IMR-90 (cell line): ENCODE data around the gene MPP2. TPM values are rescaled to one million over a fixed set of nuclear protein-coding genes. Genes with fewer than 3 reads are reported as not detected.

Source experiments
- ATAC-seq: fragments of 200-7000 bp; cut with Tn5 transposase; 2 replicates; pipeline ENCODE4 v1.9.1; 2020; ENCODE audit warnings: low read depth, mild to moderate bottlenecking, moderate library complexity
- BruUV-seq: library from RNA; stranded (reverse); fragments of 400-500 nt; replicated peaks from 2 replicates; lab custom pipeline; 2021; lab: Mats Ljungman, UMichigan
- CTCF ChIA-PET: fragments of 300-600 bp; formaldehyde crosslinking; extraction: SDS; loops from one replicate; lab custom pipeline; 2021; ENCODE audit warnings: antibody characterized with exemption; lab: Yijun Ruan, JAX
- POLR2A ChIA-PET: fragments of 300-600 bp; sonication (Branson Sonifier 250); formaldehyde crosslinking; loops from one replicate; lab custom pipeline; 2022; ENCODE audit warnings: antibody characterized with exemption; ENCODE audit not compliant: unreplicated experiment; lab: Charles Lee
- DNase-seq: peaks from one replicate; pipeline ENCODE4 v3.0.0; 2013
- H2AFZ ChIP-seq: replicated peaks from 2 replicates; pipeline ENCODE3; 2013; ENCODE audit warnings: low read length, mild to moderate bottlenecking; ENCODE audit not compliant: poor library complexity
- H2AK5ac ChIP-seq: 2 replicates; pipeline ENCODE4 v1.6.1; 2013; ENCODE audit warnings: low read depth, low read length, inconsistent platforms
- H2AK9ac ChIP-seq: replicated peaks from 2 replicates; pipeline ENCODE3; 2013; ENCODE audit warnings: mild to moderate bottlenecking, low read depth, low read length, moderate library complexity; ENCODE audit not compliant: poor library complexity
- H2BK120ac ChIP-seq: 2 replicates; pipeline ENCODE4 v1.6.1; 2013; ENCODE audit warnings: low read depth, low read length, inconsistent platforms
- H2BK15ac ChIP-seq: 3 replicates; pipeline ENCODE4 v1.6.1; 2013; ENCODE audit warnings: low read depth, low read length, inconsistent platforms
- H2BK20ac ChIP-seq: 2 replicates; pipeline ENCODE4 v1.6.1; 2013; ENCODE audit warnings: low read depth, mild to moderate bottlenecking, inconsistent platforms, low read length, moderate library complexity
- H2BK5ac ChIP-seq: 2 replicates; pipeline ENCODE4 v1.6.1; 2013; ENCODE audit warnings: mild to moderate bottlenecking, low read depth, low read length, inconsistent platforms; ENCODE audit not compliant: poor library complexity, severe bottlenecking
- H3K14ac ChIP-seq: replicated peaks from 2 replicates; pipeline ENCODE4 v1.6.1; 2013; ENCODE audit warnings: low read depth, low read length, inconsistent platforms
- H3K18ac ChIP-seq: 2 replicates; pipeline ENCODE4 v1.6.1; 2013; ENCODE audit warnings: low read depth, low read length, control low read depth
- H3K23ac ChIP-seq: 2 replicates; pipeline ENCODE4 v1.6.1; 2013; ENCODE audit warnings: low read depth, low read length, inconsistent platforms
- H3K27ac ChIP-seq: 2 replicates; pipeline ENCODE4 v1.5.1; 2013; ENCODE audit warnings: mild to moderate bottlenecking, control low read depth, low read length; ENCODE audit not compliant: insufficient read depth
- H3K27me3 ChIP-seq: 2 replicates; pipeline ENCODE4 v1.6.1; 2013; ENCODE audit warnings: low read length; ENCODE audit not compliant: control insufficient read depth, insufficient read depth
- H3K36me3 ChIP-seq: 2 replicates; pipeline ENCODE4 v1.6.1; 2013; ENCODE audit warnings: low read length, mixed read lengths; ENCODE audit not compliant: control insufficient read depth, insufficient read depth
- H3K4ac ChIP-seq: 2 replicates; pipeline ENCODE4 v1.6.1; 2013; ENCODE audit warnings: low read depth, low read length, inconsistent platforms
- H3K4me1 ChIP-seq: 2 replicates; pipeline ENCODE4 v1.6.1; 2013; ENCODE audit warnings: low read length, mixed read lengths; ENCODE audit not compliant: control insufficient read depth, insufficient read depth
- H3K4me2 ChIP-seq: 2 replicates; pipeline ENCODE4 v1.6.1; 2013; ENCODE audit warnings: low read depth, mild to moderate bottlenecking, control low read depth, low read length, moderate library complexity
- H3K4me3 ChIP-seq: 2 replicates; pipeline ENCODE4 v1.5.1; 2013; ENCODE audit warnings: low read depth, mild to moderate bottlenecking, control low read depth, low read length, moderate library complexity; ENCODE audit not compliant: insufficient read depth
- H3K56ac ChIP-seq: 2 replicates; pipeline ENCODE4 v1.6.1; 2013; ENCODE audit warnings: low read length, inconsistent platforms; ENCODE audit not compliant: insufficient read depth; ENCODE audit errors: extremely low read depth
- H3K79me1 ChIP-seq, 2 experiments: 2 replicates each; pipeline ENCODE4 v1.6.1; 2013; ENCODE audit warnings: low read length in 2 of 2, inconsistent platforms in 1 of 2, low read depth in 1 of 2
- H3K9ac ChIP-seq: 2 replicates; pipeline ENCODE4 v1.6.1; 2013; ENCODE audit warnings: low read depth, low read length, control low read depth
- H3K9me1 ChIP-seq: 2 replicates; pipeline ENCODE4 v1.6.1; 2013; ENCODE audit warnings: low read length, inconsistent platforms; ENCODE audit not compliant: insufficient read depth
- H3K9me3 ChIP-seq: 2 replicates; pipeline ENCODE4 v1.6.1; 2013; ENCODE audit warnings: low read length; ENCODE audit not compliant: control insufficient read depth, insufficient read depth
- H4K20me1 ChIP-seq: 2 replicates; pipeline ENCODE4 v1.6.1; 2013; ENCODE audit warnings: low read length, inconsistent platforms; ENCODE audit not compliant: insufficient read depth
- H4K5ac ChIP-seq: 2 replicates; pipeline ENCODE4 v1.6.1; 2013; ENCODE audit warnings: mild to moderate bottlenecking, low read depth, low read length, control low read depth
- H4K8ac ChIP-seq, 2 experiments: 2 replicates each; pipeline ENCODE4 v1.6.1; 2013; ENCODE audit warnings: low read depth in 2 of 2, low read length in 2 of 2, control low read depth in 1 of 2, inconsistent platforms in 1 of 2
- H4K91ac ChIP-seq: 2 replicates; pipeline ENCODE4 v1.6.1; 2013; ENCODE audit warnings: low read depth, low read length, inconsistent platforms; ENCODE audit not compliant: insufficient read depth
- FOS ChIP-seq: fragments of 150-350 bp; IDR thresholded peaks from 2 replicates; pipeline ENCODE4 v1.6.1; 2016; ENCODE audit warnings: low read depth, low read length
- MAFK ChIP-seq: IDR thresholded peaks from 2 replicates; pipeline ENCODE4 v1.6.1; 2012; ENCODE audit warnings: low read depth, low read length, improper control_type of control experiment
- MXI1 ChIP-seq: IDR thresholded peaks from 2 replicates; pipeline ENCODE4 v1.6.1; 2012; ENCODE audit warnings: low read depth, mild to moderate bottlenecking, low read length, moderate library complexity, borderline replicate concordance
- RCOR1 ChIP-seq: IDR thresholded peaks from 2 replicates; pipeline ENCODE4 v1.6.1; 2012; ENCODE audit warnings: mild to moderate bottlenecking, low read length, improper control_type of control experiment; ENCODE audit not compliant: insufficient replicate concordance
- USF2 ChIP-seq: fragments of 150-350 bp; IDR thresholded peaks from 2 replicates; pipeline ENCODE4 v1.6.1; 2017; ENCODE audit warnings: mild to moderate bottlenecking, antibody characterized with exemption, low read length, low read depth
- WGBS, 2 experiments: methylation state at CpG; one replicate each; pipeline versions ENCODE4 v1.1.5 to v1.1.7; 2013; ENCODE audit warnings: missing lambda C conversion rate in 2 of 2; ENCODE audit not compliant: insufficient read length in 1 of 2; ENCODE audit errors: extremely low coverage in 2 of 2; 5-methylcytosine and 5-hydroxymethylcytosine counted together
- dilution Hi-C: fragments of 300-500 bp; cut with HindIII; formaldehyde crosslinking; loops from one replicate; pipeline ENCODE4 v1.14.3; 2018; ENCODE audit warnings: low sequenced_read_pairs; ENCODE audit not compliant: unreplicated experiment
- in situ Hi-C: fragments of 300-500 bp; cut with MboI; formaldehyde crosslinking; loops from 3 replicates; pipeline ENCODE4 v1.14.3; 2019; ENCODE audit warnings: low sequenced_read_pairs, inconsistent platforms, mixed read lengths
- intact Hi-C: fragments of 100-400 bp; cut with micrococcal nuclease; formaldehyde crosslinking; loops from 2 replicates; pipeline ENCODE4 v1.10.0; 2022
- polyA plus RNA-seq, 3 experiments: library from polyadenylated mRNA; depleted of rRNA; stranded (reverse); fragments of >200 nt; gene quantifications; 2 replicates each; pipeline ENCODE4 v1.2.3, GENCODE V29; 2012; ENCODE audit warnings: low replicate concordance in 1 of 3
- total RNA-seq: library from RNA; depleted of rRNA; stranded (reverse); fragments of >200 nt; gene quantifications from 2 replicates; pipeline ENCODE4 v1.2.3, GENCODE V29; 2012

MPP2 gene
- total and polyA plus RNA-seq, 2 of the 4 experiments (the other 2 are of a cell fraction): 3.2 to 3.8 TPM

DNA sequence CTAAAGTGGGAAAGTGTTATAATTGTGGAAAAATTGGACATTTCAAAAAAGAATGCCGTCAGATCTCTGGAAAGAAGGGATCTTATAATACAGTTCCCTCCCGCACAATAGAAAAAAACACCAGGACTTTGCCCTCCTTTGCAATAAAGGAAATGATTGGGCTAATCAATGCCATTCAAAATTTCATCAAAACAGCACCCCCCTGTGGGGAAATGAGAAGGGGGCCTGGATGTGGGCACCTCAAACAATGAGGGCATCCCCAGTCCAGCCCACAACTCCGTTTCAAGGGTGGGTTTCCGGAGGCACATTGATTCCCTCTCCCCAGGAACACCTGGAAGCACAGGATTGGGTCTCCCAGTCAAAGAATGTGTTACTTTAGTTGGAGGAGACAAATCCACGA is 34.2 kb downstream of the MPP2 start:
- Histone ChIP-seq H2AFZ (no peak overlapping the region), H3K9me1 (no peaks in the 10 kb centered on the region), H3K4me3 (no peak overlapping the region), H2BK5ac (no peak overlapping the region), H3K27me3 (peaks cover 43% of the 10 kb centered on the region), H3K4me1 (no peaks in the 10 kb centered on the region), H3K56ac (no peak overlapping the region), H3K4me2 (no peak overlapping the region), H3K9me3 (peaks cover 4% of the 10 kb centered on the region), H3K9ac (no peak overlapping the region), H3K79me1 (no peaks in the 10 kb centered on the region), H4K20me1 (no peaks in the 10 kb centered on the region), H2AK5ac (no peak overlapping the region), H2BK120ac (no peak overlapping the region), H3K4ac (no peak overlapping the region), H3K27ac (no peak overlapping the region), H3K18ac (no peak overlapping the region), H4K8ac (no peak overlapping the region), H2BK15ac (no peak overlapping the region), H2BK20ac (no peak overlapping the region), H3K23ac (no peak overlapping the region), H2AK9ac (no peak overlapping the region), H3K14ac (no peak overlapping the region), H4K5ac (no peak overlapping the region), H3K36me3 (no peaks in the 10 kb centered on the region), H4K91ac (no peak overlapping the region)
- dilution Hi-C loops (no loop called here), intact Hi-C loops (no loop called here), in situ Hi-C loops (no loop called here)
- DNase-seq: no peak
- no peak for ATAC-seq
- POLR2A ChIA-PET: no interaction called here
- no CpG with 5 or more reads among the region's 5 CpGs for WGBS, 2 experiments
- TF ChIP-seq USF2: no peak
- TF ChIP-seq FOS: no peak
- no peak for TF ChIP-seq MXI1
- TF ChIP-seq MAFK: no peak
- TF ChIP-seq RCOR1: no peak
- CTCF ChIA-PET: no interaction called here
- BruUV-seq: no TSS peak
